ENCODE results near the gene STXBP5.

DNA sequence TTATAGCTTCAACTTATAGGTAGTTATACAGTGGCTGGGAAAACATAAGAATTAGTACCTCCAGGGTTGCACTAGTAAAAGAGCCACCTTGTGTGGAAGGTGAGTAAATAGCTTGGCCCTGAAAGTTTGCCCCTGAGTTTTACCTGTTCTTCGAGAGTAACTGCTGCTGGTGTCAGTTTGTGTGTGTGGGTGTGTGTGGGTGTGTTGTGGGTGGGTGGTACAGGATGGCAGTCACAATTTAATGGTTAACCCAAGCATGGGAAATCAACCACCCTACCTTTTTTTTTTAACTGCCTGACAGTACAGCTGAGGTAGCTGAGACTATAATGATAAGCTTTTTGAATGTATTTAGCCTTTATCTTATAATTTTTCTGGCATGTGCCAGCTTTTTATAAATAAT, 137.3 kb downstream of the STXBP5 start:
- no peak for TF ChIP-seq POLR2A (IDR thresholded peaks at IDR 0.05)
- TF ChIP-seq, protein P1, sequence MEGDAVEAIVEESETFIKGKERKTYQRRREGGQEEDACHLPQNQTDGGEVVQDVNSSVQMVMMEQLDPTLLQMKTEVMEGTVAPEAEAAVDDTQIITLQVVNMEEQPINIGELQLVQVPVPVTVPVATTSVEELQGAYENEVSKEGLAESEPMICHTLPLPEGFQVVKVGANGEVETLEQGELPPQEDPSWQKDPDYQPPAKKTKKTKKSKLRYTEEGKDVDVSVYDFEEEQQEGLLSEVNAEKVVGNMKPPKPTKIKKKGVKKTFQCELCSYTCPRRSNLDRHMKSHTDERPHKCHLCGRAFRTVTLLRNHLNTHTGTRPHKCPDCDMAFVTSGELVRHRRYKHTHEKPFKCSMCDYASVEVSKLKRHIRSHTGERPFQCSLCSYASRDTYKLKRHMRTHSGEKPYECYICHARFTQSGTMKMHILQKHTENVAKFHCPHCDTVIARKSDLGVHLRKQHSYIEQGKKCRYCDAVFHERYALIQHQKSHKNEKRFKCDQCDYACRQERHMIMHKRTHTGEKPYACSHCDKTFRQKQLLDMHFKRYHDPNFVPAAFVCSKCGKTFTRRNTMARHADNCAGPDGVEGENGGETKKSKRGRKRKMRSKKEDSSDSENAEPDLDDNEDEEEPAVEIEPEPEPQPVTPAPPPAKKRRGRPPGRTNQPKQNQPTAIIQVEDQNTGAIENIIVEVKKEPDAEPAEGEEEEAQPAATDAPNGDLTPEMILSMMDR (IDR thresholded peaks at IDR 0.05) = no peak
